HCT116 (cell line): Measurements from ENCODE around the gene WNT11.

Experiments
- EGR1 ChIP-seq: IDR thresholded peaks from 2 replicates; pipeline ENCODE4 v1.6.1; 2012; ENCODE audit warnings: low read depth
- EZH2 ChIP-seq: fragments of 200-600 bp; sonication (generic); IDR thresholded peaks from 2 replicates; pipeline ENCODE4 v1.6.1; 2017; ENCODE audit warnings: antibody characterized with exemption, mixed run types
- POLR2AphosphoS5 ChIP-seq: IDR thresholded peaks from 2 replicates; pipeline ENCODE4 v1.6.1; 2011; ENCODE audit warnings: mild to moderate bottlenecking, low read depth, low read length, moderate library complexity
- RAD21 ChIP-seq: IDR thresholded peaks from 2 replicates; pipeline ENCODE4 v1.6.1; 2012; ENCODE audit warnings: low read depth, mild to moderate bottlenecking
- SIN3A ChIP-seq: IDR thresholded peaks from 2 replicates; pipeline ENCODE4 v1.6.1; 2012; ENCODE audit warnings: low read depth
- YY1 ChIP-seq: IDR thresholded peaks from 2 replicates; pipeline ENCODE4 v1.6.1; 2011; ENCODE audit warnings: low read length, low read depth, moderate library complexity, mild to moderate bottlenecking; ENCODE audit not compliant: insufficient replicate concordance; ENCODE audit errors: extremely low read depth
- TF ChIP-seq, protein P1 (sequence below), 3 experiments: fragments of 200-600 bp in 1 of 3; sonication (generic) in 1 of 3; IDR thresholded peaks in 2 of 3; conservative IDR thresholded peaks in 1 of 3; 2 replicates each; pipeline ENCODE4 v1.5.1; 2012 to 2017; ENCODE audit warnings: low read depth in 2 of 3, low read length in 2 of 3, antibody characterized with exemption in 1 of 3, borderline replicate concordance in 1 of 3, control low read depth in 1 of 3, mild to moderate bottlenecking in 1 of 3, mixed read lengths in 1 of 3, mixed run types in 1 of 3, moderate library complexity in 1 of 3; ENCODE audit not compliant: insufficient read depth in 1 of 3

DNA sequence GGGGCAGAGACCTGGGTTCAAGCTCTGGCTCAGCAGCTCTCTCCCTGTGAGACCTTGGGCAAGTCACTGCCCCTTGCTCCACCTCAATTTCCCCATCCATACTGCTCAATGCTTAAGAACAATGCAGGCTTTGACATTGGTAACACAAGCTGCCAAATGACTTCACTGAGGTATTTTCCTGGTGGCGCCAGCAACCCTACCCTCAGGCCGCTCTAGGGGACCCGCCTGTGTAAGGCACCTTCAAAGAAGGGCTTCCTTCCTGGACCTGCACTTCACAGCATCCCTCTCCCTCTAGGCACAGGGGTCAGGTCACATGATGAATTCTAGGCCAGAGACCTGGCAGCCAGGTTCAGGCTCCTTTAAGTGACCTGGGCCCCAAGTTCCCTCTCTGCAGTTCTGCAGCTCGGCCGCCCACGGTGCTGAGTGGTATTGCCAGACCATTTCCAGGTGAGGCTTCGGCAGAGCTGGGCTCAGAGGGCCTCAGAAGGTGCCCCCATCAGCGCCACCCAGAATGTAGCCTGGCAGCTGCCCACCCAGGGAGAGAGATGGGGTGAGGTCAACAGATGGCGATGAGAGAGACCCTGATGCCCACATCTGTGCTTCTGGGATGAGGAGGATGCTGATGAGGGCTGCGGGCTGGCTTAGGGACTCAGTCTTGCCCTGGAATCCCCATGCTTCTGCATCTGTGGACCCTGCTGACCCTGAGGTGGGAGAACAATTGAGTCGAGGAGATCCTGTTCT, 4.5 kb downstream of the WNT11 start:
- TF ChIP-seq RAD21: no peak
- TF ChIP-seq, protein P1, sequence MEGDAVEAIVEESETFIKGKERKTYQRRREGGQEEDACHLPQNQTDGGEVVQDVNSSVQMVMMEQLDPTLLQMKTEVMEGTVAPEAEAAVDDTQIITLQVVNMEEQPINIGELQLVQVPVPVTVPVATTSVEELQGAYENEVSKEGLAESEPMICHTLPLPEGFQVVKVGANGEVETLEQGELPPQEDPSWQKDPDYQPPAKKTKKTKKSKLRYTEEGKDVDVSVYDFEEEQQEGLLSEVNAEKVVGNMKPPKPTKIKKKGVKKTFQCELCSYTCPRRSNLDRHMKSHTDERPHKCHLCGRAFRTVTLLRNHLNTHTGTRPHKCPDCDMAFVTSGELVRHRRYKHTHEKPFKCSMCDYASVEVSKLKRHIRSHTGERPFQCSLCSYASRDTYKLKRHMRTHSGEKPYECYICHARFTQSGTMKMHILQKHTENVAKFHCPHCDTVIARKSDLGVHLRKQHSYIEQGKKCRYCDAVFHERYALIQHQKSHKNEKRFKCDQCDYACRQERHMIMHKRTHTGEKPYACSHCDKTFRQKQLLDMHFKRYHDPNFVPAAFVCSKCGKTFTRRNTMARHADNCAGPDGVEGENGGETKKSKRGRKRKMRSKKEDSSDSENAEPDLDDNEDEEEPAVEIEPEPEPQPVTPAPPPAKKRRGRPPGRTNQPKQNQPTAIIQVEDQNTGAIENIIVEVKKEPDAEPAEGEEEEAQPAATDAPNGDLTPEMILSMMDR (IDR thresholded peaks at IDR 0.05 in 2 of 3, conservative IDR thresholded peaks at IDR 0.05 in 1 of 3; ENCODE audit: borderline replicate concordance in 1 of 3, insufficient read depth in 1 of 3, low read depth in 2 of 3, low read length in 2 of 3): no peak
- no peak for TF ChIP-seq YY1
- TF ChIP-seq SIN3A: no peak
- no peak for TF ChIP-seq EZH2
- no peak for TF ChIP-seq POLR2AphosphoS5
- no peak for TF ChIP-seq EGR1
